ENCODE measurements around the gene KIF9.
"Not testable (repeated sequence)": the region's sequence is repeated elsewhere in the genome, so short reads cannot be mapped to it uniquely, and the experiment has no call there.

DNA sequence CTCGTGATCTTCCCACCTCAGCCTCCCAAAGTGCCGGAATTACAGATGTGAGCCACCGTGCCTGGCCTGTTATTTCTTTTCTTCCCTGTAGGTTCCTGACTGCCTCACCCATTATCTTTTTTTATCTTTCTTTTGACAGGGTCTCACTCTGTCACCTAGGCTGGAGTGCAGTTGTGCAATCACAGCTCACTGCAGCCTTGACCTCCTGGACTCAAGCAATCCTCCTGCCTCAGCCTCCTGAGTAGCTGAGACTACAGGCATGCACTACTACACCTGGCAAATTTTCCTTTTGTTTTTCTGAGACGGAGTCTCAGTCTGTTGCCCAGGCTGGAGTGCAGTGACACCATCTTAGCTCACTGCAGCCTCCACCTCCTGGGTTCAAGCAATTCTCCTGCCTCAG, 100.9 kb downstream of the KIF9 start:
- TF ChIP-seq, protein P1, sequence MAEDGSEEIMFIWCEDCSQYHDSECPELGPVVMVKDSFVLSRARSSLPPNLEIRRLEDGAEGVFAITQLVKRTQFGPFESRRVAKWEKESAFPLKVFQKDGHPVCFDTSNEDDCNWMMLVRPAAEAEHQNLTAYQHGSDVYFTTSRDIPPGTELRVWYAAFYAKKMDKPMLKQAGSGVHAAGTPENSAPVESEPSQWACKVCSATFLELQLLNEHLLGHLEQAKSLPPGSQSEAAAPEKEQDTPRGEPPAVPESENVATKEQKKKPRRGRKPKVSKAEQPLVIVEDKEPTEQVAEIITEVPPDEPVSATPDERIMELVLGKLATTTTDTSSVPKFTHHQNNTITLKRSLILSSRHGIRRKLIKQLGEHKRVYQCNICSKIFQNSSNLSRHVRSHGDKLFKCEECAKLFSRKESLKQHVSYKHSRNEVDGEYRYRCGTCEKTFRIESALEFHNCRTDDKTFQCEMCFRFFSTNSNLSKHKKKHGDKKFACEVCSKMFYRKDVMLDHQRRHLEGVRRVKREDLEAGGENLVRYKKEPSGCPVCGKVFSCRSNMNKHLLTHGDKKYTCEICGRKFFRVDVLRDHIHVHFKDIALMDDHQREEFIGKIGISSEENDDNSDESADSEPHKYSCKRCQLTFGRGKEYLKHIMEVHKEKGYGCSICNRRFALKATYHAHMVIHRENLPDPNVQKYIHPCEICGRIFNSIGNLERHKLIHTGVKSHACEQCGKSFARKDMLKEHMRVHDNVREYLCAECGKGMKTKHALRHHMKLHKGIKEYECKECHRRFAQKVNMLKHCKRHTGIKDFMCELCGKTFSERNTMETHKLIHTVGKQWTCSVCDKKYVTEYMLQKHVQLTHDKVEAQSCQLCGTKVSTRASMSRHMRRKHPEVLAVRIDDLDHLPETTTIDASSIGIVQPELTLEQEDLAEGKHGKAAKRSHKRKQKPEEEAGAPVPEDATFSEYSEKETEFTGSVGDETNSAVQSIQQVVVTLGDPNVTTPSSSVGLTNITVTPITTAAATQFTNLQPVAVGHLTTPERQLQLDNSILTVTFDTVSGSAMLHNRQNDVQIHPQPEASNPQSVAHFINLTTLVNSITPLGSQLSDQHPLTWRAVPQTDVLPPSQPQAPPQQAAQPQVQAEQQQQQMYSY (CRISPR knock-in tag; IDR thresholded peaks at IDR 0.05): not testable (repeated sequence)
- TF ChIP-seq, protein P2, sequence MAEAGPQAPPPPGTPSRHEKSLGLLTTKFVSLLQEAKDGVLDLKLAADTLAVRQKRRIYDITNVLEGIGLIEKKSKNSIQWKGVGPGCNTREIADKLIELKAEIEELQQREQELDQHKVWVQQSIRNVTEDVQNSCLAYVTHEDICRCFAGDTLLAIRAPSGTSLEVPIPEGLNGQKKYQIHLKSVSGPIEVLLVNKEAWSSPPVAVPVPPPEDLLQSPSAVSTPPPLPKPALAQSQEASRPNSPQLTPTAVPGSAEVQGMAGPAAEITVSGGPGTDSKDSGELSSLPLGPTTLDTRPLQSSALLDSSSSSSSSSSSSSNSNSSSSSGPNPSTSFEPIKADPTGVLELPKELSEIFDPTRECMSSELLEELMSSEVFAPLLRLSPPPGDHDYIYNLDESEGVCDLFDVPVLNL (CRISPR knock-in tag; IDR thresholded peaks at IDR 0.05; ENCODE audit: borderline replicate concordance, low read depth): not testable (repeated sequence)
- TF ChIP-seq MYBL2, ZNF121 (CRISPR knock-in tag; IDR thresholded peaks at IDR 0.05): not testable (repeated sequence)
- TF ChIP-seq, protein P3, sequence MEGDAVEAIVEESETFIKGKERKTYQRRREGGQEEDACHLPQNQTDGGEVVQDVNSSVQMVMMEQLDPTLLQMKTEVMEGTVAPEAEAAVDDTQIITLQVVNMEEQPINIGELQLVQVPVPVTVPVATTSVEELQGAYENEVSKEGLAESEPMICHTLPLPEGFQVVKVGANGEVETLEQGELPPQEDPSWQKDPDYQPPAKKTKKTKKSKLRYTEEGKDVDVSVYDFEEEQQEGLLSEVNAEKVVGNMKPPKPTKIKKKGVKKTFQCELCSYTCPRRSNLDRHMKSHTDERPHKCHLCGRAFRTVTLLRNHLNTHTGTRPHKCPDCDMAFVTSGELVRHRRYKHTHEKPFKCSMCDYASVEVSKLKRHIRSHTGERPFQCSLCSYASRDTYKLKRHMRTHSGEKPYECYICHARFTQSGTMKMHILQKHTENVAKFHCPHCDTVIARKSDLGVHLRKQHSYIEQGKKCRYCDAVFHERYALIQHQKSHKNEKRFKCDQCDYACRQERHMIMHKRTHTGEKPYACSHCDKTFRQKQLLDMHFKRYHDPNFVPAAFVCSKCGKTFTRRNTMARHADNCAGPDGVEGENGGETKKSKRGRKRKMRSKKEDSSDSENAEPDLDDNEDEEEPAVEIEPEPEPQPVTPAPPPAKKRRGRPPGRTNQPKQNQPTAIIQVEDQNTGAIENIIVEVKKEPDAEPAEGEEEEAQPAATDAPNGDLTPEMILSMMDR (IDR thresholded peaks at IDR 0.05): not testable (repeated sequence)
- TF ChIP-seq, protein P4, sequence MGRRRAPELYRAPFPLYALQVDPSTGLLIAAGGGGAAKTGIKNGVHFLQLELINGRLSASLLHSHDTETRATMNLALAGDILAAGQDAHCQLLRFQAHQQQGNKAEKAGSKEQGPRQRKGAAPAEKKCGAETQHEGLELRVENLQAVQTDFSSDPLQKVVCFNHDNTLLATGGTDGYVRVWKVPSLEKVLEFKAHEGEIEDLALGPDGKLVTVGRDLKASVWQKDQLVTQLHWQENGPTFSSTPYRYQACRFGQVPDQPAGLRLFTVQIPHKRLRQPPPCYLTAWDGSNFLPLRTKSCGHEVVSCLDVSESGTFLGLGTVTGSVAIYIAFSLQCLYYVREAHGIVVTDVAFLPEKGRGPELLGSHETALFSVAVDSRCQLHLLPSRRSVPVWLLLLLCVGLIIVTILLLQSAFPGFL (CRISPR knock-in tag; IDR thresholded peaks at IDR 0.05; ENCODE audit: borderline replicate concordance): not testable (repeated sequence)
- TF ChIP-seq, protein P5, sequence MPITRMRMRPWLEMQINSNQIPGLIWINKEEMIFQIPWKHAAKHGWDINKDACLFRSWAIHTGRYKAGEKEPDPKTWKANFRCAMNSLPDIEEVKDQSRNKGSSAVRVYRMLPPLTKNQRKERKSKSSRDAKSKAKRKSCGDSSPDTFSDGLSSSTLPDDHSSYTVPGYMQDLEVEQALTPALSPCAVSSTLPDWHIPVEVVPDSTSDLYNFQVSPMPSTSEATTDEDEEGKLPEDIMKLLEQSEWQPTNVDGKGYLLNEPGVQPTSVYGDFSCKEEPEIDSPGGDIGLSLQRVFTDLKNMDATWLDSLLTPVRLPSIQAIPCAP (CRISPR knock-in tag; IDR thresholded peaks at IDR 0.05): not testable (repeated sequence)
